ENCODE data around the gene DNM2.
"Not testable (repeated sequence)": the region's sequence is repeated elsewhere in the genome, so short reads cannot be mapped to it uniquely, and the experiment has no call there.

The DNM2 gene

DNA sequence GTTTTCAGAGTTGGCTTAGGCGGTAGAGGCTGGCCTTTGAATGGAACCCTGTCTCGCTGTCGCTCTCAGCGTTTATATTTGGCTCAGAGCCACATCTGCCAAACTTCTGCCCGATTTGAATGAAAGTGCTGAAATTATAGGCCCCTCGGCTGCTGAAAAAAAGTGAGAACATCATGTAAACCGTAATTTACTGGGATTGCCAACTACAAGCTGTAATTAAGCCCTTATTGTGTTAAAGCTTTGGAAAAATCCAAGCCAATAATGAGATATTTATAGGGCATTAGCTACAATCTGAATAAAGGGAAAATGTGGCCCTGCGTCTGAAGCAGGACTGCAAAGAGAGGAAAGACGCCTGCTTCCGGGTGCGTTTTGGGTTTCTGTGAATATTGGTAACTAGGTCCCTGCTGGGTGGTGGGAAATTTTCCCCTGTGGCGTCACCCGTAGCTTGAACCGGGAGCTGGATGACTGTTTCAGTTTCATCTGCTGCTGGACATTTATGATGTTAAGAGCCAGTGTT, 9.9 kb downstream of the DNM2 start:
- no peak for DNase-seq

- DNase-seq = no peak
These were observed 11.5 kb downstream of the DNM2 start for GRCh38 chr19:10729411-10729810.

GRCh38 chr19:10730932-10731331, 13.1 kb downstream of the DNM2 start:
- no peak for DNase-seq

DNA sequence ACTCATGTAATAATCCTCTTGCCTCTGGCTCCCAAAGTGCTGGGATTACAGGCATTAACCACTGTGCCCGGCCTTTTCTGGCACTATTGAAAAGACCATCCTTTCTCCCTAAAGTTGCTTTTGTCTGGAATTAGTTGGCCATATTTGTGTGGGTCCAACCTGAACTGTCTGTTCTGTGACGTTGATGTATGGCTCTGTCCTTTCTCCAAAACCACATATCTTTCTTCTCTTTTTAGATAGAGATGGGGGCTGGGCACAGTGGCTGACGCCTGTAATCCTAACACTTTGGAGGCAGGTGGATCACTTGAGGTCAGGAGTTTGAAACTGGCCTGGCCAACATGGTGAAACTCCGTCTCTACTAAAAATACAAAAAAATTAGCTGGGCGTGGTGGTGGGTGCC, 17.9 kb downstream of the DNM2 start:
- no peak for DNase-seq

DNA sequence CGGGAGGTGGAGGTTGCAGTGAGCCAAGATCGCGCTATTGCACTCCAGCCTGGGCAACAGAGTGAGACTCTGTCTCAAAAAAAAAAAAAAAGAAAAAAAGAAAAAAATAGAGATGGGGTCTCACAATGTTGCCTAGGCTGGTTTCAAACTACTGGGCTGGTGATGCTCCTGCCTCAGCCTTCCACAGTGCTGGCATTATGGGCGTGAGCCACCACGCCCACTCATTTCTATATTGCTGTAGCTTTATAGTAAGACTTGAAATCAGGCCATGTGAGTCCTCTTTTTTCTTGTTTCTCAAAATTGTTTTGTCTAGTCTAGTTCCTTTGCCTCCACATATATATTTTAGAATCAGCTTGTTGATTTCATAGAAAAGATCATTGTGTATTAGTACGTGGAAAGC, 18.3 kb downstream of the DNM2 start:
- DNase-seq = no peak

DNA sequence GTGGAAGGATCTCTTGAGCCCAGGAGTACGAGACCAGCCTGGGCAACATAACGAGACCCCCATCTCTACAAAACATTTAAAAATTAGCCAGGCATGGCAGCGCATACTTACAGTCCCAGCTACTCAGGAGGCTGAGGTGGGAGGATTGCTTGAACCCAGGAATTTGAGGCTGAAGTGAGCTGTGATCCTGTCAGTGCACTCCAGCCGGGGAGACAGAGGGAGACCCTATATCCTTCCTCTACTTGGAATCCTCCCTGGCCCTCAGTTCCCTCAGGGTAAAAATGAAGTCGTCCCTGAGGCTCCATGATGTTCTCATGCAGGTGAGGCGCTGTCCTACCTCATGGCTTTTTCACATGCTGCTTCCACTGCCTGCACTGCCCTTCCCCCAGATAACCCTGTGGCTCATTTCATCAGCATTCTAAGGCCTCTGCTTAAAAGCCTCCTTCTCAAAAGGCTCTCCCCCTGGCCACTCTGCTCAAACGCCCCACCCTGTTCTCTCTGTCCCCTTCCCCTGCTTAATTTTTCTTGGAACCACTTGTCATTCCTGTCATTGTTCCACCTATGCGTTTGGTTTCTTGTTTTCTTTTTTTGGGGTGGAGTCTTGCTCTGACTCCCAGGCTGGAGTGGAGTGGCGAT, 19.2 kb downstream of the DNM2 start:
- no peak for DNase-seq

- DNase-seq = no peak
These were observed 19.8 kb downstream of the DNM2 start for GRCh38 chr19:10737722-10738121.

DNA sequence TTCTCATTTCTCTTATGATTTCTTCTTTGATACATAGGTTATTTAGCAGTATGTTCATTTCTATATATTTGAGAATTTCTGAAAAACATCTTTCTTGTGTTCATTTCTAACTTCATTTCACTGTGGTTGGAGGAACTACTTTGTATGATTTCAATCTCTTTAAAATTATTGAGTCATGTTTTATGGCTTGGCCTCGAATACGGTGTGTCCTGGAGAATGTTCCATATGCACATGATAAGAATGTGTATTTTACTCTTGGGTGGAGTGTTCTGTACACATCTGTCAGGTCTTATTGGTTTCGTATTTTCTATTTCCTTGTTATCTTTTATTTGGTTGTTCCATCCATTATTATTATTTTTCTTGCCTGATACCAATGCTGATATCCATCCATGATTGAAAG, 22.9 kb downstream of the DNM2 start:
- DNase-seq = no peak

GRCh38 chr19:10742476-10742875, 24.6 kb downstream of the DNM2 start:
- no peak for DNase-seq

DNA sequence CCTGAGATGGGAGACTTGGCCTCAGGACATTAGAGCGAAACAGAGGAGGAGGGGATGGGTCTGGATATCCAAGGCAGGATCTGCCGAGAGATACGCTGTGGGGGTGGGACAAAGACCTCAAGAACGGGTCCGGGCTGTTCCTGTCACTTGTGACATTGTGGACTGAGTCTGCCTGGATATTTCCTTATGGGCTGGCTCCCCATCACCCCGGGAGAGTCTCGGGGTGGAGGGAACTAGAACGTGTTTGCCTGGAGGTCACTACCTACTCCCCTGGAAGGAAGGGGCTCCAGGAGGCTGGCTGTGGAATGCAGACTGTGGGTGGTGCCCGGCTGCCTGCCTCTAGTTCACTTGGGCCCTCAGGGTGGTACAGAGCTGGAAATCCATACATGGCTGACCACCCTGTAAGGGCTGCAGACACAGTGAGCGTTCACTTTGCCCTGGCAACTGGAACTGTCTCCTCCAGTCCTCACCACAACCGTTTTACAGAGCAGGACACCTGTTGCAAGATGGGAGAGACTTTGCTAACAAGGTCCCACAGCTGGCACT, 26.4 kb downstream of the DNM2 start:
- DNase-seq = no peak

GRCh38 chr19:10744801-10745293, 27.0 kb downstream of the DNM2 start:
- no peak for DNase-seq

- not testable (repeated sequence) for DNase-seq
These were observed 28.6 kb downstream of the DNM2 start for GRCh38 chr19:10746437-10746836.

GRCh38 chr19:10747271-10747670, 29.4 kb downstream of the DNM2 start:
- no peak for DNase-seq

GRCh38 chr19:10747674-10748073, 29.8 kb downstream of the DNM2 start:
- no peak for DNase-seq

- no peak for DNase-seq
These were observed 30.5 kb downstream of the DNM2 start for GRCh38 chr19:10748195-10748926.

DNA sequence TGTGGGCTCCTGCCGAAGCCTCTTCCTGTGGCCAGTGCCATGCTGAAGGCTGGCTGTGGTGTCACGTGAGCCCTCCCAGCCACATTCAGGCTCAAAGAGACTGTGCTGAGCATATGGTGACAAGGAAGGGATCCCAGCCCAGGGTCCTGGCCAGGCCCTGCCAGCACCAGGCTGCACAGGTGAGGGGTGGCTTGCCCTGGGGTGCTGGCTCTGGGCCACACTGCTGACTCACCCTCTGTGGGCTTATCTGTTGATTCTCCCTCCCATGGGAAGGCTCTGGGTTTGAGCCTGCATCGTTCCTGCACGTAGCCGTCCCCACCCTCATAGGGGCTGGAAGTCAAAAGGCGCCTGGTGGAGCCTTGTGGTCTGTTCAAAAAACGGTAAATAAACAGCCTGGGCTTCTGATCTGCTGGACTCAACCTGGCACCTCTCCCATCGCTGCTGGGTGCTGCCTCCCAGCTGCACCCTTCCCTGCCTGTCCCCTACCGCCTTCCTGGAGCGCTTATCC, 31.1 kb downstream of the DNM2 start:
- DNase-seq = no peak

- DNase-seq = no peak
These were observed 31.8 kb downstream of the DNM2 start for GRCh38 chr19:10749435-10750384.

- DNase-seq = no peak
These were observed 33.5 kb downstream of the DNM2 start for GRCh38 chr19:10751109-10751953.

GRCh38 chr19:10752237-10752912, 34.5 kb downstream of the DNM2 start:
- no peak for DNase-seq

DNA sequence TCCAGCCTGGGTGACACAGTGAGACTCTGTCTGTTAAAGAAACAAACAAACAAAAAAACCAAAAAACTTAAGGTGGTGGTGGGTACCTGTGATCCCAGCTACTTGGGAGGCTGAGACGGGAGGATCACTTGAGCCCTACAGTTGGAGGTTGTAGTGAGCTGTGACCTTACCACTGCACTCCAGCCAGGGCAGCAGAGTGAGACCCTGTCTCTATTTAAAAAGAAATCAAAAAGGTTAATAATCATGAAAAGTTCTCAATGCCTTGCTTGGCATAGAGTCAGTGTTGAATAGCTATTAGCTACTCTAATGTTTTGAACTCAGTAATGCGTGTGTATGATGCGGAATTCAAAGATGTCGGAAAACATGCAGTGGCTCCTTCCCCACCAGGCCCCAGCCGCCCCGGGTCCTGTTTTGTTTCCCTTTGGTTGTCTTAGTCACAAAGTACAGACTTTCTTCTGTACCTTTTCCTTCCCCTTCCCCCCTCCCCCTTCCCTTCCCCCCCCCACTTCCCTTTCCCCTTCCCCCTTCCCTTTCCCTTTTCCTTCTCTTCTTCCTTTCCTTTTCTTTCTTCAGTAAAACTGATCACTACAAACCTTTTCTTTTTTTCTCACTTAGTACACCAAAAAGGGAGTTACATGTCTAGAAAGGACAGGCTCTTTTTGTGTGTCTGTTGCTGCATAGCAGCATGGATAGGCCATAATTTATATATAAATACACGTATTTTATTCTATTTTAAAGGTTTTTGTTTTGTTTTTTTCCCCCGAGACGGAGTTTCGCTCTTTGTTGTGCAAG, 35.2 kb downstream of the DNM2 start:
- DNase-seq = no peak
